ENCODE results near the gene NDUFS3.
"Not testable (repeated sequence)": the region's sequence is repeated elsewhere in the genome, so short reads cannot be mapped to it uniquely, and the experiment has no call there.

The NDUFS3 gene

GRCh38 chr11:47578524-47579494 is at the start of gene NDUFS3, which contains the start of gene KBTBD4:
Gene NDUFS3, plus strand, starts transcription at chr11:47579074. Its CDS starts 18 bp downstream, at chr11:47579092.
Gene KBTBD4, minus strand, starts transcription at chr11:47578970. Its CDS starts 19 bp downstream, at chr11:47578951.
- peak; percentile 89 for DNase-seq (ENCODE audit: low spot score)

- no peak for DNase-seq (ENCODE audit: low spot score)
Measured at GRCh38 chr11:47529951-47530350, 48.9 kb upstream of the NDUFS3 start.

GRCh38 chr11:47530721-47531120 is 48.2 kb upstream of the NDUFS3 start:
- not testable (repeated sequence) for DNase-seq (ENCODE audit: low spot score)

- DNase-seq (ENCODE audit: low spot score), result no peak
Measured at GRCh38 chr11:47531666-47532065, 47.2 kb upstream of the NDUFS3 start.

GRCh38 chr11:47532597-47533213 is 46.2 kb upstream of the NDUFS3 start:
- DNase-seq (ENCODE audit: low spot score), result no peak

GRCh38 chr11:47533690-47534151 is 45.2 kb upstream of the NDUFS3 start:
- peak; percentile 56 for DNase-seq (ENCODE audit: low spot score)

GRCh38 chr11:47534704-47535251 is 44.1 kb upstream of the NDUFS3 start:
- DNase-seq (ENCODE audit: low spot score), result no peak

- DNase-seq (ENCODE audit: low spot score), result no peak
Measured at GRCh38 chr11:47536915-47537314, 42.0 kb upstream of the NDUFS3 start.

GRCh38 chr11:47538741-47539565 is 39.9 kb upstream of the NDUFS3 start:
- no peak for DNase-seq (ENCODE audit: low spot score)

- no peak for DNase-seq (ENCODE audit: low spot score)
Measured at GRCh38 chr11:47539681-47540039, 39.2 kb upstream of the NDUFS3 start.

- DNase-seq (ENCODE audit: low spot score), result no peak
Measured at GRCh38 chr11:47541070-47541469, 37.8 kb upstream of the NDUFS3 start.

- DNase-seq (ENCODE audit: low spot score), result no peak
Measured at GRCh38 chr11:47545298-47545697, 33.6 kb upstream of the NDUFS3 start.

- not testable (repeated sequence) for DNase-seq (ENCODE audit: low spot score)
Measured at GRCh38 chr11:47546274-47546673, 32.6 kb upstream of the NDUFS3 start.

- no peak for DNase-seq (ENCODE audit: low spot score)
Measured at GRCh38 chr11:47550288-47551047, 28.4 kb upstream of the NDUFS3 start.

GRCh38 chr11:47551086-47551485 is 27.8 kb upstream of the NDUFS3 start:
- DNase-seq (ENCODE audit: low spot score), result no peak

GRCh38 chr11:47552056-47552565 is 26.8 kb upstream of the NDUFS3 start:
- peak; percentile 55 for DNase-seq (ENCODE audit: low spot score)

- peak; percentile 81 for DNase-seq (ENCODE audit: low spot score)
Measured at GRCh38 chr11:47552566-47553405, 26.1 kb upstream of the NDUFS3 start, which contains the start of gene CELF1. Gene CELF1, minus strand, starts transcription at chr11:47553132. Its CDS starts 53,609 bp downstream, at chr11:47499523.

- DNase-seq (ENCODE audit: low spot score), result no peak
Measured at GRCh38 chr11:47553406-47553743, 25.5 kb upstream of the NDUFS3 start.

- DNase-seq (ENCODE audit: low spot score), result not testable (repeated sequence)
Measured at GRCh38 chr11:47557004-47557403, 21.9 kb upstream of the NDUFS3 start.

- no peak for DNase-seq (ENCODE audit: low spot score)
Measured at GRCh38 chr11:47558695-47559094, 20.2 kb upstream of the NDUFS3 start.

All from hepatic stellate cell (primary cell).